ENCODE data around the gene ACOX3. TPM values are rescaled to one million over a fixed set of nuclear protein-coding genes. Genes with fewer than 3 reads are reported as not detected.

Gene ACOX3
- total RNA-seq, 4 donors from 2014 or later = 32.0 to 77.2 (median 43.8) TPM

DNA sequence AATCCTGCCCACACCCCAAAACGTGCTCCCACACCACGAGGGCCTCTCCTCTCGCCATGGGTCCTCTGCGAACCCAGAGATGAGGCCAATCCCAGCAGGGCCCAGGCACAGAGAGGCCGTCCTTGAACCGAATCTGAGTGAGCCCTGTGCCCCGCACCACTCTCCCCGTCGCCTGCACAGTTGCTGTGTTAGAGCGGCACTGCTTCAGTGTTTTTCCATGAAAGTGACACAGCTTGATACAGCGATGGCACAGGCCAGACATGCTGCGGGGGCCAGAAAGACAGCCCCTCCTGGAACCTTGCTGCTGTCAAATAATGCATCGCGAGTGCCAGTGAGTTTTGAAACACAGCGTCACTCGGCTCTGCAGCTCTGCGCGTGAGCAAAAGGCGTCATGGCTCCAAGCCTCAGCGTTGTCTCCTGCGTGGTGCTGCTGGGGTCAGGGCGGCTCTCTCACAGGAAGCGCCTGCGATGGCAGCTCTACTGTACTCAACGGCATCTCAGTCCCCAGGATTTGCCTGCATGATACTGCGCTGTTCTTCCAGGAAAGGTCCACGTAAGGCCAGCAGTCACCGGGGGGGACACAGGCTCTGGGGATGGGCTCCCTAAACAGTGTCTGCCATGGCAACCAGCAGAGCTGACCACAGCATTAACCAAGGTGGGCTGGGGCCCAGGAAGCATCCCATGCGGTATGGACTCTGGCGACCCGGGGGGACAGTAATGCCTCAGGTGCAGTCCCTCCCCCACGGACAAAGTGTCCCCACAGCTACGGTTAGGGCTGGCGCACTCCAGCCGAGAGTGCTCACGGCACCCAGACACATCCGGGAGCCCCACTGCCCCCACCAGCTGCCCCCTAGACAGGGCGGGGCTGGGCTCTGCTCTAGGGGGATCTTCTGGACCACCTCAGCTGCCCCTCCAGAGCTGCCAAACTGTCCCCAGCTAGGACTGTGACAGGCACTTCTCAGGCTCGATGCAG, 63.1 kb downstream of the ACOX3 start:
- Histone ChIP-seq H3K4me1 (peaks cover 0 to 8% (median 3%) of the 10 kb centered on the region in 4 donors), H3K4me3 (no peak overlapping the region), H3K27ac (replicated peaks in 1 of 4) (no peak overlapping the region), H3K36me3 (peaks cover 19 to 99% (median 58%) of the 10 kb centered on the region in 4 donors), H3K9me3 (no peaks in the 10 kb centered on the region), H3K27me3 (no peaks in the 10 kb centered on the region)
- TF ChIP-seq EP300 (IDR thresholded peaks at IDR 0.05) (no peak), POLR2A (IDR thresholded peaks at IDR 0.05; ENCODE audit: low read depth) (no peak), POLR2AphosphoS5 (IDR thresholded peaks at IDR 0.05) (no peak)
- TF ChIP-seq, protein P1, sequence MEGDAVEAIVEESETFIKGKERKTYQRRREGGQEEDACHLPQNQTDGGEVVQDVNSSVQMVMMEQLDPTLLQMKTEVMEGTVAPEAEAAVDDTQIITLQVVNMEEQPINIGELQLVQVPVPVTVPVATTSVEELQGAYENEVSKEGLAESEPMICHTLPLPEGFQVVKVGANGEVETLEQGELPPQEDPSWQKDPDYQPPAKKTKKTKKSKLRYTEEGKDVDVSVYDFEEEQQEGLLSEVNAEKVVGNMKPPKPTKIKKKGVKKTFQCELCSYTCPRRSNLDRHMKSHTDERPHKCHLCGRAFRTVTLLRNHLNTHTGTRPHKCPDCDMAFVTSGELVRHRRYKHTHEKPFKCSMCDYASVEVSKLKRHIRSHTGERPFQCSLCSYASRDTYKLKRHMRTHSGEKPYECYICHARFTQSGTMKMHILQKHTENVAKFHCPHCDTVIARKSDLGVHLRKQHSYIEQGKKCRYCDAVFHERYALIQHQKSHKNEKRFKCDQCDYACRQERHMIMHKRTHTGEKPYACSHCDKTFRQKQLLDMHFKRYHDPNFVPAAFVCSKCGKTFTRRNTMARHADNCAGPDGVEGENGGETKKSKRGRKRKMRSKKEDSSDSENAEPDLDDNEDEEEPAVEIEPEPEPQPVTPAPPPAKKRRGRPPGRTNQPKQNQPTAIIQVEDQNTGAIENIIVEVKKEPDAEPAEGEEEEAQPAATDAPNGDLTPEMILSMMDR (IDR thresholded peaks at IDR 0.05) = no peak
- WGBS = 88% methylated on average over 24 of the region's 39 CpGs
- DNase-seq (ENCODE audit: extremely low spot score) = no peak
- intact Hi-C loops (cut with DNase I) = no loop called here

- intact Hi-C loops (cut with DNase I) = no loop called here
- no peak overlapping the region for H3K27ac ChIP-seq (replicated peaks in 1 of 4)
- TF ChIP-seq, protein P1 (IDR thresholded peaks at IDR 0.05) = no peak
- TF ChIP-seq POLR2AphosphoS5 (IDR thresholded peaks at IDR 0.05) (no peak), POLR2A (IDR thresholded peaks at IDR 0.05; ENCODE audit: low read depth) (no peak), EP300 (IDR thresholded peaks at IDR 0.05) (no peak)
Observed at GRCh38 chr4:8376361-8377102, 64.0 kb downstream of the ACOX3 start.

DNA sequence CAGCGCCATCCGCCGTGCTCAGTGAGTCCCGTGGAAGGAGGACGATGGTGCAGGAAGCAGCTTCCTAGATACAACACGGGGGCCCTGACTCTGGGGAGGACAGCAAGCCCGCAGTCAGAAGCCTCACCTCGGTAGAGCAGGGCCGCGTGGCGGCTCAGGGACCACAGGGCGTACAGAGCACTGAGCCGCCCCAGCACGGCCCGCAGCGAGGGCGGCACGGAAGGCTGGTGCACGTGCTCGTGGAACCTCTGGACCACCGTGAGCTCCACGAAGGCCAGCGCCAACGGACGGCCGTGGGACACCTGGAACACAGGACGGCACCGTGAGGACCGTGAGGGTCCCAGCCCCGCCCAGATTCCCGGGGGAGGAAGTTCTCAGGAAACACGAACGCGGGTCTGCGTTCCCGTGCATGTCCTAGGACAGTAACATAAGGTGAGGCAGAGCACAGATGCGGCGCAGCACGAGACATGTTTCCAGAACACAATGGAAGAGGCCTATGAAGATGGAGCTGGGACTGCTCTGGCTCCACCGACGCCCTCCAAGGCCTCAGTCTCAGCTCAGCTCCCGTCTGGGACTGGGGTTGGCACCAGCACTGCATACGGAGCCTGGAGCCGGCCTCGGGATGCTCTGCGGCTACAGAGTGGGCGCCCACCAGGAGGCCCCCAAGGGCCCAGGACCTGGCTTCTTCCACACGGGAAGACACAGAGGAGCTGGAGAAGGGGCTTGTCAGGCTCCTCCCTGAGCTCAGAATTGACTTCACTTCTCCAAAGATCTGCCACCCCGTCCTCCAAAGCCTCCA, 65.5 kb downstream of the ACOX3 start:
- no peak for TF ChIP-seq EP300 (IDR thresholded peaks at IDR 0.05)
- TF ChIP-seq, protein P1 (IDR thresholded peaks at IDR 0.05) = no peak
- no peak for TF ChIP-seq POLR2AphosphoS5 (IDR thresholded peaks at IDR 0.05)
- TF ChIP-seq POLR2A (IDR thresholded peaks at IDR 0.05; ENCODE audit: low read depth) = no peak
- Histone ChIP-seq H3K9me3 (no peaks in the 10 kb centered on the region), H3K27ac (replicated peaks in 1 of 4) (no peak overlapping the region), H3K36me3 (peaks cover 13 to 93% (median 55%) of the 10 kb centered on the region in 4 donors), H3K27me3 (no peaks in the 10 kb centered on the region), H3K4me1 (peaks cover 0 to 7% (median 5%) of the 10 kb centered on the region in 4 donors), H3K4me3 (no peak overlapping the region)
- WGBS = 89% methylated on average over 37 of the region's 49 CpGs
- intact Hi-C loops (cut with DNase I) = no loop called here
- no peak for DNase-seq (ENCODE audit: extremely low spot score)

More at GRCh38 chr4:8376361-8377102, 64.0 kb downstream of the ACOX3 start:
- H3K27me3 ChIP-seq = no peaks in the 10 kb centered on the region
- peaks cover 0 to 6% (median under 1%) of the 10 kb centered on the region in 4 donors for H3K4me1 ChIP-seq
- no peak for DNase-seq (ENCODE audit: extremely low spot score)
- WGBS = 88% methylated on average over 19 of the region's 20 CpGs
- H3K4me3 ChIP-seq = no peak overlapping the region
- no peaks in the 10 kb centered on the region for H3K9me3 ChIP-seq
- H3K36me3 ChIP-seq = peaks cover 19 to 99% (median 58%) of the 10 kb centered on the region in 4 donors

DNA sequence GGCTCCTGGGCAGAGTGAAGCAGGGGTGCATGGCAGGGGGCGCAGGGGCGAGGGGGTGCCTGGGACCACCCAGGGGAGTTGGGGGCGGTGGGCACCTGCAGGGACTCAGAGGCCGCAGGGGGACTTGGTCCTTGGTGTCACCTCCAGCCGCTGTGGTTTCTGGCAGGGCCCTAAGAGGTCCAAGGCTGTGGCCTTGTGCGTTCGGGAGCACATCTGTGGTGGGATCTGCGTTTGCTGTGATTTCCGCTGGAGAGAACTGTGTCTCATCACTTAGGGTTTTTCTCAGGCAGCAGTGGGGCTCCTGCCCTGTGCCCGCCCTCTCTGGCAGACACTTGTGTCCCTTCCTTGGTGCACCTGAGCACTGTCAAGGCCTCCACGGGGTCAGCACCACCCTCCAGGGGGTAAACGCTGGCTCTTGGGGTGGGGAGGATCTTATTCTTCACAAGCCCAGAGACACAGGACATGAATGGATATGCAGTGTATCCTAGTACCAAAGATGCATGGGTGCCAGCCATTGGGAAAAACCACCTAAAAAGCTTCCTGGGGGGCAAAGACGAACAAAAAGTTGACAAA, 66.5 kb downstream of the ACOX3 start:
- Histone ChIP-seq H3K27ac (replicated peaks in 1 of 4) (no peak overlapping the region), H3K9me3 (no peaks in the 10 kb centered on the region), H3K4me1 (peaks cover 0 to 8% (median 5%) of the 10 kb centered on the region in 4 donors), H3K27me3 (no peaks in the 10 kb centered on the region), H3K36me3 (peaks cover 9 to 91% (median 54%) of the 10 kb centered on the region in 4 donors), H3K4me3 (no peak overlapping the region)
- intact Hi-C loops (cut with DNase I) = no loop called here
- TF ChIP-seq, protein P1 (IDR thresholded peaks at IDR 0.05) = no peak
- TF ChIP-seq EP300 (IDR thresholded peaks at IDR 0.05) = no peak
- no peak for TF ChIP-seq POLR2AphosphoS5 (IDR thresholded peaks at IDR 0.05)
- TF ChIP-seq POLR2A (IDR thresholded peaks at IDR 0.05; ENCODE audit: low read depth) = no peak
- 86% methylated on average over 11 of the region's 13 CpGs for WGBS
- no peak for DNase-seq (ENCODE audit: extremely low spot score)

All from esophagus muscularis mucosa (tissue), 4 donors.